A673 (cell line): ENCODE results near the gene TUBB4A.

ENCODE experiments used
- EZH2 ChIP-seq: fragments of 200-600 bp; sonication (generic); IDR thresholded peaks from 2 replicates; pipeline ENCODE4 v1.6.1; 2017; ENCODE audit warnings: borderline replicate concordance, low read depth, mild to moderate bottlenecking, mixed read lengths, antibody characterized with exemption, low read length; ENCODE audit not compliant: poor library complexity, severe bottlenecking
- TF ChIP-seq, protein P1 (sequence below): fragments of 300-800, 200-600 bp; sonication (generic); conservative IDR thresholded peaks from 2 replicates; pipeline ENCODE4 v1.5.1; 2017; ENCODE audit warnings: low read depth, mild to moderate bottlenecking, antibody characterized with exemption, low read length, moderate library complexity, mixed read lengths

DNA sequence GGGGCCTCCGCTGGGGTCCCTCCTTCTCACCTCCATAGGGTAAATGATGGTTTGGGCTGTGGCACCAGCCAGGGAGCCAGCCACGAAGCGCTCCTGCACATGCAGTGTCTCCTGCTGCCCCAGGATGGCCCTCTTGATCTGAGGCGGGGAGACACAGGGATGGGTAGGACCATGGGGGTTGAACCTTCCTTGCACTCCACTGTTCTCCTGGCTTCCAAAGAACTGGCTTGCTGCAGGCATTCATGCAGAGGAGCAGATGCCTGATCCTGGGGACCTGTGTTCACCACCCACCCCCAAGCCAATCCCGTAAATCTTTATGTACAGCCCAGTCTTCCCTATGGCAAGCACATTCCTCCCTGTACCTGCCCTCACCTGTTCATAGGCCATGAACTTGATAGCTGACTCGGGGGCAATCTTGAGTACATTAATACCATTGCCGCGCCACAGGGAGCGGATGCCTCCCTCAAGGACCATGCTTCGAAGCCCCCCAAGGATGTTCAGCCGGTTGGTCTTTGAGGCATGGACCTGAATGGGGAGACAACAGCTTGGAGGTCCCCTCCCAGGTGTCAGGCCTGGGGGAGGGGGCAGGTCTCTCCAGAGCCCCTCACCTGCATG is 48.1 kb downstream of the TUBB4A start:
- TF ChIP-seq, protein P1, sequence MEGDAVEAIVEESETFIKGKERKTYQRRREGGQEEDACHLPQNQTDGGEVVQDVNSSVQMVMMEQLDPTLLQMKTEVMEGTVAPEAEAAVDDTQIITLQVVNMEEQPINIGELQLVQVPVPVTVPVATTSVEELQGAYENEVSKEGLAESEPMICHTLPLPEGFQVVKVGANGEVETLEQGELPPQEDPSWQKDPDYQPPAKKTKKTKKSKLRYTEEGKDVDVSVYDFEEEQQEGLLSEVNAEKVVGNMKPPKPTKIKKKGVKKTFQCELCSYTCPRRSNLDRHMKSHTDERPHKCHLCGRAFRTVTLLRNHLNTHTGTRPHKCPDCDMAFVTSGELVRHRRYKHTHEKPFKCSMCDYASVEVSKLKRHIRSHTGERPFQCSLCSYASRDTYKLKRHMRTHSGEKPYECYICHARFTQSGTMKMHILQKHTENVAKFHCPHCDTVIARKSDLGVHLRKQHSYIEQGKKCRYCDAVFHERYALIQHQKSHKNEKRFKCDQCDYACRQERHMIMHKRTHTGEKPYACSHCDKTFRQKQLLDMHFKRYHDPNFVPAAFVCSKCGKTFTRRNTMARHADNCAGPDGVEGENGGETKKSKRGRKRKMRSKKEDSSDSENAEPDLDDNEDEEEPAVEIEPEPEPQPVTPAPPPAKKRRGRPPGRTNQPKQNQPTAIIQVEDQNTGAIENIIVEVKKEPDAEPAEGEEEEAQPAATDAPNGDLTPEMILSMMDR, result no peak
- TF ChIP-seq EZH2, result no peak
